ENCODE measurements around the gene A1CF. TPM values are rescaled to one million over a fixed set of nuclear protein-coding genes. Genes with fewer than 3 reads are reported as not detected.

The A1CF gene
- polyA plus RNA-seq, 3 donors, result not detected

- Histone ChIP-seq H2AFZ (ENCODE audit: insufficient read depth, low read depth, low read length, poor library complexity, severe bottlenecking) (no peak overlapping the region), H4K20me1 (ENCODE audit: insufficient read depth, low read length) (no peaks in the 10 kb centered on the region), H3K4me1 (ENCODE audit: control insufficient read depth in 1 of 2, insufficient read depth in 2 of 2, low read length in 2 of 2) (no peaks in the 10 kb centered on the region), H3K36me3 (replicated peaks in 1 of 2; ENCODE audit: control insufficient read depth in 1 of 2, insufficient read depth in 2 of 2, low read length in 2 of 2) (no peaks in the 10 kb centered on the region), H3K4me2 (replicated peaks; ENCODE audit: extremely low read depth, low read length, poor library complexity, severe bottlenecking) (no peak overlapping the region), H3K27ac (ENCODE audit: low read depth in 1 of 2, low read length in 2 of 2) (no peak overlapping the region), H3K4me3 (replicated peaks in 1 of 3; ENCODE audit: low read depth in 2 of 3, low read length in 3 of 3) (no peak overlapping the region), H3K79me2 (ENCODE audit: insufficient read depth, low read length) (no peaks in the 10 kb centered on the region), H3K9ac (ENCODE audit: insufficient read depth, low read length, poor library complexity, severe bottlenecking) (no peak overlapping the region), H3K27me3 (ENCODE audit: control insufficient read depth in 2 of 2, insufficient read depth in 2 of 2, low read length in 2 of 2) (no peaks in the 10 kb centered on the region), H3K9me3 (replicated peaks in 1 of 2; ENCODE audit: control insufficient read depth in 1 of 2, insufficient read depth in 1 of 2, low read length in 2 of 2) (no peaks in the 10 kb centered on the region)
- H3K27ac Mint-ChIP-seq, result no peak overlapping the region
- intact Hi-C loops (cut with micrococcal nuclease), result no loop called here
- 60% methylated on average over 1 of the region's 5 CpGs for WGBS (ENCODE audit: insufficient coverage)
- TF ChIP-seq CTCF (IDR thresholded peaks at IDR 0.05), result no peak
- DNase-seq, result no peak
- no peaks in the 10 kb centered on the region for H3K4me1 Mint-ChIP-seq
- peaks cover 0 to 3% (median 0%) of the 10 kb centered on the region in 7 donors for H3K9me3 Mint-ChIP-seq
- no peaks in the 10 kb centered on the region for H3K36me3 Mint-ChIP-seq
- no peak overlapping the region for H3K4me3 Mint-ChIP-seq
- peaks cover 0 to 5% (median 0%) of the 10 kb centered on the region in 3 donors for H3K27me3 Mint-ChIP-seq (ENCODE audit: low read depth in 3 of 3)
Observed at GRCh38 chr10:50850578-50851230, 34.7 kb downstream of the A1CF start.

GRCh38 chr10:50846753-50847152, 38.7 kb downstream of the A1CF start:
- Mint-ChIP-seq H3K36me3 (no peaks in the 10 kb centered on the region), H3K27ac (no peak overlapping the region), H3K27me3 (ENCODE audit: low read depth in 3 of 3) (peaks cover 0 to 5% (median 3%) of the 10 kb centered on the region in 3 donors), H3K9me3 (peaks cover 0 to 3% (median 0%) of the 10 kb centered on the region in 7 donors), H3K4me3 (no peak overlapping the region), H3K4me1 (no peaks in the 10 kb centered on the region)
- no peak for DNase-seq
- intact Hi-C loops (cut with micrococcal nuclease), result no loop called here
- Histone ChIP-seq H3K9ac (ENCODE audit: insufficient read depth, low read length, poor library complexity, severe bottlenecking) (no peak overlapping the region), H3K36me3 (replicated peaks in 1 of 2; ENCODE audit: control insufficient read depth in 1 of 2, insufficient read depth in 2 of 2, low read length in 2 of 2) (no peaks in the 10 kb centered on the region), H3K79me2 (ENCODE audit: insufficient read depth, low read length) (no peaks in the 10 kb centered on the region), H3K27me3 (ENCODE audit: control insufficient read depth in 2 of 2, insufficient read depth in 2 of 2, low read length in 2 of 2) (no peaks in the 10 kb centered on the region), H3K9me3 (replicated peaks in 1 of 2; ENCODE audit: control insufficient read depth in 1 of 2, insufficient read depth in 1 of 2, low read length in 2 of 2) (no peaks in the 10 kb centered on the region), H3K4me2 (replicated peaks; ENCODE audit: extremely low read depth, low read length, poor library complexity, severe bottlenecking) (no peak overlapping the region), H2AFZ (ENCODE audit: insufficient read depth, low read depth, low read length, poor library complexity, severe bottlenecking) (no peak overlapping the region), H4K20me1 (ENCODE audit: insufficient read depth, low read length) (no peaks in the 10 kb centered on the region), H3K4me3 (replicated peaks in 1 of 3; ENCODE audit: low read depth in 2 of 3, low read length in 3 of 3) (no peak overlapping the region), H3K27ac (ENCODE audit: low read depth in 1 of 2, low read length in 2 of 2) (no peak overlapping the region), H3K4me1 (ENCODE audit: control insufficient read depth in 1 of 2, insufficient read depth in 2 of 2, low read length in 2 of 2) (no peaks in the 10 kb centered on the region)
- no peak for TF ChIP-seq CTCF (IDR thresholded peaks at IDR 0.05)
- 92% methylated on average over 1 of the region's 1 CpG for WGBS (ENCODE audit: insufficient coverage)

Data from CD14-positive monocyte (primary cell).